ENCODE measurements around the gene DTNBP1. TPM values are rescaled to one million over a fixed set of nuclear protein-coding genes. Genes with fewer than 3 reads are reported as not detected.

The DTNBP1 gene
- total and polyA plus RNA-seq, 2 of the 8 experiments (the other 6 are each of a cell fraction or from before 2014, with no cell fraction given) = 13.5 to 22.1 TPM

GRCh38 chr6:15522427-15522826 is 140.4 kb downstream of the DTNBP1 start:
- Histone ChIP-seq H3K23me2 (ENCODE audit: low read depth, low read length) (no peaks in the 10 kb centered on the region), H2BK5ac (ENCODE audit: low read depth, low read length) (no peak overlapping the region), H3K14ac (ENCODE audit: insufficient read length) (no peak overlapping the region), H2BK20ac (ENCODE audit: low read length) (no peak overlapping the region), H3K36me3 (ENCODE audit: control insufficient read depth in 2 of 4, insufficient read depth in 4 of 4, low read length in 3 of 4) (peaks cover 7 to 74% (median 47%) of the 10 kb centered on the region in 4 experiments; a peak in 7 of 8 replicates), H4K20me1 (replicated peaks in 1 of 2; ENCODE audit: control insufficient read depth in 1 of 2, insufficient read depth in 2 of 2, low read length in 2 of 2) (peaks cover 4 to 14% of the 10 kb centered on the region in 2 experiments), H3K23ac (ENCODE audit: insufficient read length) (no peak overlapping the region), H3K9me3 (ENCODE audit: insufficient read depth in 2 of 2, low read depth in 1 of 2, low read length in 1 of 2) (peaks cover 22% of the 10 kb centered on the region in 2 experiments), H2BK15ac (ENCODE audit: low read length) (no peak overlapping the region), H3K18ac (ENCODE audit: extremely low read depth, low read length) (no peak overlapping the region), H3K27me3 (replicated peaks in 1 of 4; ENCODE audit: control insufficient read depth in 3 of 4, extremely low read depth in 1 of 4, insufficient read depth in 3 of 4, low read length in 3 of 4) (no peaks in the 10 kb centered on the region), H3K79me2 (ENCODE audit: control insufficient read depth in 1 of 2, insufficient read depth in 2 of 2, low read length in 2 of 2) (no peaks in the 10 kb centered on the region), H4K8ac (ENCODE audit: extremely low read depth, insufficient read depth, low read length) (no peak overlapping the region), H2AK5ac (ENCODE audit: low read depth, low read length) (no peak overlapping the region), H3K4me3 (ENCODE audit: extremely low read depth in 1 of 4, insufficient read depth in 2 of 4, low read depth in 3 of 4, low read length in 4 of 4) (no peak overlapping the region), H3K4me1 (replicated peaks in 1 of 4; ENCODE audit: control insufficient read depth in 3 of 4, insufficient read depth in 4 of 4, low read length in 3 of 4) (no peaks in the 10 kb centered on the region; a peak in 1 of 7 replicates), H4K91ac (replicated peaks; ENCODE audit: insufficient read length, low read length) (no peak overlapping the region), H3K56ac (replicated peaks; ENCODE audit: insufficient read length, low read depth, low read length) (no peak overlapping the region), H2AFZ (ENCODE audit: low read length) (no peak overlapping the region), H4K5ac (ENCODE audit: insufficient read length, low read depth, low read length) (no peak overlapping the region), H3K4me2 (ENCODE audit: insufficient read depth in 1 of 2, low read depth in 2 of 2, low read length in 2 of 2) (no peak overlapping the region), H3K27ac (ENCODE audit: low read depth, low read length) (no peak overlapping the region), H3K79me1 (ENCODE audit: low read depth, low read length) (0 out of 2 replicates have a peak, but pooled peaks cover 5% of the 10 kb centered on the region), H3K4ac (replicated peaks; ENCODE audit: insufficient read length, low read depth, low read length) (no peak overlapping the region), H3K9ac (replicated peaks in 1 of 4; ENCODE audit: extremely low read depth in 1 of 4, low read depth in 3 of 4, low read length in 3 of 4) (no peak overlapping the region), H2BK12ac (ENCODE audit: low read depth, low read length) (no peak overlapping the region), H2BK120ac (replicated peaks; ENCODE audit: low read depth, low read length) (no peak overlapping the region)
- WGBS, 2 experiments (ENCODE audit: extremely low coverage in 1 of 2, insufficient coverage in 1 of 2, insufficient read length in 1 of 2, insufficient replicate concordance in 2 of 2, low coverage in 1 of 2, low lambda C conversion rate in 2 of 2, missing lambda C conversion rate in 1 of 2) = 95% methylated on average over 6 of the region's 6 CpGs; no CpG with 5 or more reads in 1 of the 2 experiments
- ChIA-PET POLR2A (ENCODE audit: partially characterized antibody) (interaction anchor here (0.7 to 1.4 kb wide), 8 partner anchors 9 to 102 kb away, joined by 3 to 4 read pairs (median 3); no protein-coding TSS in a partner anchor), CTCF (ENCODE audit: partially characterized antibody) (interaction anchor here (1.0 to 1.5 kb wide), 3 partner anchors 11 to 100 kb away, joined by 4 read pairs; no protein-coding TSS in a partner anchor)
- TF ChIP-seq SIX5 (IDR thresholded peaks at IDR 0.05; ENCODE audit: low read depth, low read length) = no peak
- TF ChIP-seq MAX (IDR thresholded peaks at IDR 0.05) = peak; percentile 87
- FAIRE-seq (no peak), DNase-seq (ENCODE audit: low read depth in 1 of 2, low spot score in 2 of 2) (no peak)
